IPS-NIHi7 (cell line): ENCODE results near the gene TUBA8.
"Not testable (repeated sequence)": the region's sequence is repeated elsewhere in the genome, so short reads cannot be mapped to it uniquely, and the experiment has no call there.

Experiments
- DNase-seq: peaks from one replicate; pipeline ENCODE4 v3.0.0; 2012; ENCODE audit warnings: mixed read lengths; ENCODE audit errors: extremely low spot score

The TUBA8 gene

GRCh38 chr22:18173441-18173840, 62.8 kb downstream of the TUBA8 start:
- not testable (repeated sequence) for DNase-seq
